ENCODE measurements around the gene RAB8A. TPM values are rescaled to one million over a fixed set of nuclear protein-coding genes. Genes with fewer than 3 reads are reported as not detected.

The RAB8A gene
- total and polyA plus RNA-seq, 2 of the 8 experiments (the other 6 are each of a cell fraction or from before 2014, with no cell fraction given) = 65.8 to 97.0 TPM

- Histone ChIP-seq H2BK120ac (replicated peaks; ENCODE audit: low read depth, low read length) (no peak overlapping the region), H3K4me3 (ENCODE audit: extremely low read depth in 1 of 4, insufficient read depth in 2 of 4, low read depth in 3 of 4, low read length in 4 of 4) (no peak overlapping the region), H3K23me2 (ENCODE audit: low read depth, low read length) (no peaks in the 10 kb centered on the region), H4K5ac (ENCODE audit: insufficient read length, low read depth, low read length) (no peak overlapping the region), H3K18ac (ENCODE audit: extremely low read depth, low read length) (no peak overlapping the region), H3K36me3 (ENCODE audit: control insufficient read depth in 2 of 4, insufficient read depth in 4 of 4, low read length in 3 of 4) (no peaks in the 10 kb centered on the region), H3K79me2 (ENCODE audit: control insufficient read depth in 1 of 2, insufficient read depth in 2 of 2, low read length in 2 of 2) (no peaks in the 10 kb centered on the region), H4K91ac (replicated peaks; ENCODE audit: insufficient read length, low read length) (no peak overlapping the region), H3K56ac (replicated peaks; ENCODE audit: insufficient read length, low read depth, low read length) (no peak overlapping the region), H2AFZ (ENCODE audit: low read length) (no peak overlapping the region), H3K9ac (replicated peaks in 1 of 4; ENCODE audit: extremely low read depth in 1 of 4, low read depth in 3 of 4, low read length in 3 of 4) (no peak overlapping the region), H2BK12ac (ENCODE audit: low read depth, low read length) (no peak overlapping the region), H3K9me3 (ENCODE audit: insufficient read depth in 2 of 2, low read depth in 1 of 2, low read length in 1 of 2) (no peaks in the 10 kb centered on the region), H3K27me3 (replicated peaks in 1 of 4; ENCODE audit: control insufficient read depth in 3 of 4, extremely low read depth in 1 of 4, insufficient read depth in 3 of 4, low read length in 3 of 4) (no peaks in the 10 kb centered on the region), H3K4me2 (ENCODE audit: insufficient read depth in 1 of 2, low read depth in 2 of 2, low read length in 2 of 2) (no peak overlapping the region), H4K20me1 (replicated peaks in 1 of 2; ENCODE audit: control insufficient read depth in 1 of 2, insufficient read depth in 2 of 2, low read length in 2 of 2) (no peaks in the 10 kb centered on the region), H2BK15ac (ENCODE audit: low read length) (no peak overlapping the region), H3K23ac (ENCODE audit: insufficient read length) (no peak overlapping the region), H3K27ac (ENCODE audit: low read depth, low read length) (no peak overlapping the region), H3K4ac (replicated peaks; ENCODE audit: insufficient read length, low read depth, low read length) (no peak overlapping the region), H3K4me1 (replicated peaks in 1 of 4; ENCODE audit: control insufficient read depth in 3 of 4, insufficient read depth in 4 of 4, low read length in 3 of 4) (no peaks in the 10 kb centered on the region), H3K79me1 (ENCODE audit: low read depth, low read length) (no peaks in the 10 kb centered on the region), H4K8ac (ENCODE audit: extremely low read depth, insufficient read depth, low read length) (no peak overlapping the region; the same call in 1 of the 2 replicates), H2AK5ac (ENCODE audit: low read depth, low read length) (no peak overlapping the region), H2BK5ac (ENCODE audit: low read depth, low read length) (no peak overlapping the region), H3K14ac (ENCODE audit: insufficient read length) (no peak overlapping the region), H2BK20ac (ENCODE audit: low read length) (no peak overlapping the region)
- DNase-seq (ENCODE audit: low read depth in 1 of 2, low spot score in 2 of 2) (no peak), FAIRE-seq (no peak)
- ChIA-PET CTCF (ENCODE audit: partially characterized antibody) (interaction anchor here (1.2 kb wide), 1 partner anchor 91 kb away, joined by 3 read pairs; no protein-coding TSS in a partner anchor), POLR2A (ENCODE audit: partially characterized antibody) (interaction anchor here (0.7 to 1.5 kb wide), 3 partner anchors 11 to 31 kb away, joined by 3 to 5 read pairs (median 4); partner anchors contain the start of genes FAM32A and HSH2D)
- 96% methylated on average over 8 of the region's 8 CpGs; no CpG with 5 or more reads in 1 of the 2 experiments for WGBS, 2 experiments (ENCODE audit: extremely low coverage in 1 of 2, insufficient coverage in 1 of 2, insufficient read length in 1 of 2, insufficient replicate concordance in 2 of 2, low coverage in 1 of 2, low lambda C conversion rate in 2 of 2, missing lambda C conversion rate in 1 of 2)
- no peak for TF ChIP-seq MAFK (IDR thresholded peaks at IDR 0.05; ENCODE audit: low read depth, low read length)
- TF ChIP-seq CBX8 (IDR thresholded peaks at IDR 0.05; ENCODE audit: borderline replicate concordance, low read depth, low read length) = no peak
- no peak for TF ChIP-seq EGR1 (IDR thresholded peaks at IDR 0.05; ENCODE audit: borderline replicate concordance, low read depth, low read length)
- no peak for TF ChIP-seq SIN3A (conservative IDR thresholded peaks at IDR 0.05 in 1 of 2, IDR thresholded peaks at IDR 0.05 in 1 of 2; ENCODE audit: low read depth in 1 of 2, low read length in 2 of 2)
- TF ChIP-seq CEBPB (IDR thresholded peaks at IDR 0.05; ENCODE audit: low read depth, low read length) = no peak
- no peak for TF ChIP-seq CTCF (IDR thresholded peaks at IDR 0.05; ENCODE audit: control extremely low read depth in 1 of 3, insufficient read depth in 1 of 3, low read depth in 1 of 3, low read length in 3 of 3)
- no peak for TF ChIP-seq RNF2 (IDR thresholded peaks at IDR 0.05; ENCODE audit: borderline replicate concordance, low read depth, low read length, missing control alignments, poor library complexity, severe bottlenecking)
- no peak for TF ChIP-seq HDAC2 (IDR thresholded peaks at IDR 0.05; ENCODE audit: borderline replicate concordance in 1 of 2, low read depth in 2 of 2, low read length in 2 of 2)
- TF ChIP-seq GTF2F1 (IDR thresholded peaks at IDR 0.05; ENCODE audit: borderline replicate concordance, low read depth, low read length) = no peak
- no peak for TF ChIP-seq KDM1A (IDR thresholded peaks at IDR 0.05; ENCODE audit: borderline replicate concordance, low read length)
These were observed 42.9 kb downstream of the RAB8A start for GRCh38 chr19:16154557-16154956.

Data from H1 (cell line).